Glutamatergic neuron (in vitro differentiated cells): ENCODE data around the gene IQSEC2. TPM values are rescaled to one million over a fixed set of nuclear protein-coding genes. Genes with fewer than 3 reads are reported as not detected.

Source experiments
- DNase-seq: peaks from one replicate; pipeline ENCODE4 v3.0.0; 2022
- H3K27ac Mint-ChIP-seq: one replicate; pipeline ENCODE4 v1.8.0; 2020; ENCODE audit warnings: mild to moderate bottlenecking, mixed read lengths, inconsistent platforms; ENCODE audit not compliant: unreplicated experiment
- H3K27me3 Mint-ChIP-seq: one replicate; pipeline ENCODE4 v1.8.0; 2020; ENCODE audit warnings: mild to moderate bottlenecking, moderate library complexity, mixed read lengths, inconsistent platforms; ENCODE audit not compliant: unreplicated experiment
- H3K36me3 Mint-ChIP-seq: one replicate; pipeline ENCODE4 v1.8.0; 2020; ENCODE audit warnings: mild to moderate bottlenecking, mixed read lengths, inconsistent platforms; ENCODE audit not compliant: unreplicated experiment
- H3K4me1 Mint-ChIP-seq: one replicate; pipeline ENCODE4 v1.8.0; 2020; ENCODE audit warnings: mild to moderate bottlenecking, low read depth, mixed read lengths, inconsistent platforms; ENCODE audit not compliant: unreplicated experiment
- H3K4me3 Mint-ChIP-seq: one replicate; pipeline ENCODE4 v1.8.0; 2020; ENCODE audit warnings: mild to moderate bottlenecking, mixed read lengths, inconsistent platforms; ENCODE audit not compliant: unreplicated experiment
- H3K9me3 Mint-ChIP-seq: one replicate; pipeline ENCODE4 v1.8.0; 2020; ENCODE audit warnings: mild to moderate bottlenecking, moderate library complexity, mixed read lengths, inconsistent platforms; ENCODE audit not compliant: unreplicated experiment
- total RNA-seq: library from RNA; stranded (reverse); fragmentation: NEBNext Ultra II Directional; extraction: Animal tissue kit (Norgen Biotek cat#: 25700); gene quantifications from one replicate; pipeline ENCODE4 v1.2.1, GENCODE V29; 2021; ENCODE audit not compliant: unreplicated experiment
- TF ChIP-seq, protein P1 (sequence below): fragments of 200-600 bp; sonication (generic); IDR thresholded peaks from one replicate; pipeline ENCODE4 v1.5.0; 2021; ENCODE audit not compliant: partially characterized antibody, unreplicated experiment

IQSEC2 gene
- total RNA-seq, 1 donor from 2014 or later = 1.6 TPM

DNA sequence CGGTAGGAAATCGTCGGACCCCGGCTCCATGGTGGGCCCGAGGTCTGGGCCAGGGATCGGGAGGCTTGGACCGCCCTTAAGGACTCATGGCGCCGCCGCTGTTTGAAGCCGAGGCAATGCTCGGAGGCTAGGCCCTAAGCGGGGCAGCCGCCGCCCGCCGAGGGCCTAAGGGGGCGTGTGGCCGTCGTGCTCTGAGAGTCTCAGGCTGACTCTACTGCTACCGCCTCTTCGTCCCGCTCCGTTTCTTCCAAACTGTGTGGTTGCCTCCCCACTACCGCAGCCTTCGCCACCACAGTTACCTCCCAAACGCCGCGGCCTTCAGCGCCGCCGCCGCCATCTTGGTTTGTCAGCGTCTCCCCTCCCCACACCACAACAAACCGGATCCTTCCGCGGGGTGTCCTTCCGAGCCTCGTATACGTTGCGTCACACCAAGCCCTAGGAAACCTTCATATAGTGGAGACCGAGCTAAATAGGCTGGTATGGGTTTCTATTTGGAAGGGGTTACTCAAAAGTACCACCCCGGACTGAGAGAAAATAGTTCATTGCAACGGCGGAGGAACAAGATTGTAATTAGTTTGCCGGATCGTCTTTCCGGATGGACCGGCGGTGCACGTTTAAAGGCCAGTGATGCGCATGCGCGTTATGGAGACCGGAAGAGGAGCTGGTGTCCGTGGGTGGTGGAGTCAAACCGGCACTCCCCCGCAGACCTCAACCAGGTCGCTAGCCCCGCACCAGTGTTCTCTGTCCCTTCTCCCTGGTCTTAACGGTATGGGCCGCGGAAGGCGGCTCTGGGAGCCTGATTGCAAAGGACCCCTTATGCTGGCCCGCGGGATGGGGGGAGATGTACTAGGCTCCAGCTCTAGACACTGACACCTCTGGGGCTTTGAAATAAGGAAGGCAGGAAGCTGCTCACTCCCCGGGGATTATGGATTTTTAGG is 56.3 kb downstream of the IQSEC2 start, which contains the start of gene KDM5C:
TSS of gene KDM5C (minus strand) at position 348 of the 938 bp plus-strand sequence. CDS start at position 30, 318 bp downstream.
- H3K4me3 Mint-ChIP-seq = peak within 1 kb of the TSS; percentile 95
- H3K36me3 Mint-ChIP-seq = no peaks in the 10 kb centered on the region
- TF ChIP-seq, protein P1, sequence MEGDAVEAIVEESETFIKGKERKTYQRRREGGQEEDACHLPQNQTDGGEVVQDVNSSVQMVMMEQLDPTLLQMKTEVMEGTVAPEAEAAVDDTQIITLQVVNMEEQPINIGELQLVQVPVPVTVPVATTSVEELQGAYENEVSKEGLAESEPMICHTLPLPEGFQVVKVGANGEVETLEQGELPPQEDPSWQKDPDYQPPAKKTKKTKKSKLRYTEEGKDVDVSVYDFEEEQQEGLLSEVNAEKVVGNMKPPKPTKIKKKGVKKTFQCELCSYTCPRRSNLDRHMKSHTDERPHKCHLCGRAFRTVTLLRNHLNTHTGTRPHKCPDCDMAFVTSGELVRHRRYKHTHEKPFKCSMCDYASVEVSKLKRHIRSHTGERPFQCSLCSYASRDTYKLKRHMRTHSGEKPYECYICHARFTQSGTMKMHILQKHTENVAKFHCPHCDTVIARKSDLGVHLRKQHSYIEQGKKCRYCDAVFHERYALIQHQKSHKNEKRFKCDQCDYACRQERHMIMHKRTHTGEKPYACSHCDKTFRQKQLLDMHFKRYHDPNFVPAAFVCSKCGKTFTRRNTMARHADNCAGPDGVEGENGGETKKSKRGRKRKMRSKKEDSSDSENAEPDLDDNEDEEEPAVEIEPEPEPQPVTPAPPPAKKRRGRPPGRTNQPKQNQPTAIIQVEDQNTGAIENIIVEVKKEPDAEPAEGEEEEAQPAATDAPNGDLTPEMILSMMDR = no peak
- no peaks in the 10 kb centered on the region for H3K9me3 Mint-ChIP-seq
- H3K4me1 Mint-ChIP-seq = peaks cover 9% of the 10 kb centered on the region
- peak; percentile 83 for DNase-seq
- peaks cover 1% of the 10 kb centered on the region for H3K27me3 Mint-ChIP-seq
- peak within 1 kb of the TSS; percentile 99 for H3K27ac Mint-ChIP-seq

DNA sequence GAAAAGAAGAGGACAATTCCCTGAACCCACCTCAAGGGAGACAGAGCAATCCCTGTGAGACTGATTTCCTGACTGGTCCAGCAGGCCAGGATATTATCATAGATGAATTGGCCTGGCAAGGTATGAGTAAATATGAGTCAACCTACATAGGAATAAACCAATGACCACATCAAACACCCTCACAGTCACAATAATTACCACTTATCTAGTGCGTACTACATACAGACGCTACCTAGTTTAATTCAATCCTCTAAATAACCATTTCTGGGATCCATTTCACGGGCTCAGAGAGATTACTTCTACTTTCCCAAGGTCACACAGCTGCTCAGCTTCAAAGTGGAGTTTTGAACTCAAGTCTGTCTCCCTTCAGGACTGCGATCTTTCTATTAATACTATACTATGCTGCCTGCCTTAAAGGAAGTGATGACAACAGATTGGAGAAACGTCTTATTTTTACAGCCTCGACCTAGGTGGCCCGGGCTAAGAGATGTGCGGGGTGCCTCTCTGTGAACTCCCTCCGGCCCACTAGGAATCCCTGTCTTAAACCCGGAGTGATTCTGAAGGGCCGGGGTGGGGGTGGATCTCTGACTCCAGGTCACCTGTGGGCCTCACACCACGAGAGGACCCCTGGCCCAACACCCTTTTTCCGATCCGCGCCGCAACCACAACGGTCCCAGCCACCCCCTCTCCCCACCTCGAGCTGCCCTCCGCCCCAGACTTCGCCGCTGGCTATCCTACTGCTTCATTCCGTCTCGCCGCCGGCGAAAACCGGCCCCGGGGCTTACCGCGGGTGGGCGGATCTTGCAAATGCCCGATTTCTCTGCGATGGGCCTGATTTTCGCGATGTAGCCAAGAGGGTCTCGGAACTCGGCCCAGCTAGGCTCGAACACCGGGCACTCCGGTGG is 57.2 kb downstream of the IQSEC2 start:
- DNase-seq = peak; percentile 23
- TF ChIP-seq, protein P1 = no peak
- H3K9me3 Mint-ChIP-seq = no peaks in the 10 kb centered on the region

DNA sequence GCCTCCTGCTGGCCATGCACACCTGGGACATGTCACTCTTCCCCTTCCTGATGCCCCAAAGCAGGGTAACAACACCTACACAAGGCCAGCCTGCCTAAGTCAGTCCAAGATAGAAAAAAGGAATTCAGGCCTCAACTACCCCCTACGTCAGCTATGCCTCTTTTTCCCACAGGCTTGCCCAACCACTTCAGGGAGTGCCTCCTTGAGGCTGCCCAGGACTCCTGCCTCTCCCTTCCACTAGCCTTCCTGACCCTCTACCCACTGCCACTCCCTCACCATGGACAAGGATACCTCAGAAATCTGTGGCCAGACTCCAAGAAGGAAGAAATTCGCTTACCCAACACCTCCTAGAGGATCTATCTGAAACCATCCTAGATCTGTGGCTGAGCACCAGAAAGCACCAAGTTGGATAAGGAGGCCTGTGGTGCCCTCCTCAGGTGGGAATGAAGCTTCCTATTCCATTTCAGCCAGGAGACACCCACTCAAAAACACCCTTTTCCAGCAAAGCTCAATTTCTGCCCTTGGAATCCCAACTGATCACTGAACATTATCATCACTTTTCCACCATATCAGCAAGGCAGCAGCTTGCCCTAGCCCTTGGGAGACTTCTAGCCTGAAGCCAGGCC is 58.2 kb downstream of the IQSEC2 start:
- no peak overlapping the region for H3K27ac Mint-ChIP-seq
- H3K4me3 Mint-ChIP-seq = peak overlapping the region; percentile 95
- no peaks in the 10 kb centered on the region for H3K36me3 Mint-ChIP-seq
- TF ChIP-seq, protein P1 = no peak
- peaks cover 1% of the 10 kb centered on the region for H3K27me3 Mint-ChIP-seq
- H3K4me1 Mint-ChIP-seq = peaks cover 9% of the 10 kb centered on the region
- H3K9me3 Mint-ChIP-seq = no peaks in the 10 kb centered on the region
- no peak for DNase-seq

More for the DNA sequence above, 57.2 kb downstream of the IQSEC2 start:
- Mint-ChIP-seq H3K36me3 (no peaks in the 10 kb centered on the region), H3K27ac (peak overlapping the region; percentile 99), H3K4me1 (peaks cover 9% of the 10 kb centered on the region), H3K27me3 (peaks cover 1% of the 10 kb centered on the region), H3K4me3 (peak overlapping the region; percentile 95)

Other genes starting within 250 kb of the IQSEC2 start
- gene GPR173, start 232.8 kb downstream of the IQSEC2 start, total RNA-seq = 85.3 TPM
- 10.2 TPM for gene TSPYL2, start 199.2 kb downstream of the IQSEC2 start, total RNA-seq
- gene KANTR, start 187.4 kb downstream of the IQSEC2 start, total RNA-seq = 20.0 TPM
- 124 TPM for gene KDM5C, start 56.4 kb downstream of the IQSEC2 start, total RNA-seq
- 48.1 TPM for gene SMC1A, start 141.1 kb upstream of the IQSEC2 start, total RNA-seq
- 0.64 TPM for gene RIBC1, start 141.3 kb upstream of the IQSEC2 start, total RNA-seq
- gene HSD17B10, start 152.8 kb upstream of the IQSEC2 start, total RNA-seq = 89.0 TPM